H1 (cell line): ENCODE data around the gene PES1. TPM values are rescaled to one million over a fixed set of nuclear protein-coding genes. Genes with fewer than 3 reads are reported as not detected.

Experiments used
- CTCF ChIA-PET: fragments of 300-600 bp; sonication (Branson Sonifier 250); formaldehyde crosslinking; loops from one replicate; lab custom pipeline; 2021; ENCODE audit not compliant: partially characterized antibody; lab: Charles Lee
- POLR2A ChIA-PET: fragments of 300-600 bp; sonication (Branson Sonifier 250); formaldehyde crosslinking; loops from one replicate; lab custom pipeline; 2021; ENCODE audit warnings: inconsistent platforms; ENCODE audit not compliant: partially characterized antibody; lab: Charles Lee
- DNase-seq, 2 experiments: peaks; one replicate each; pipeline versions ENCODE4 v3.0.0 to v3.0.0-alpha.2; 2010 to 2022; ENCODE audit warnings: low spot score in 2 of 2, low read depth in 1 of 2, mixed read lengths in 1 of 2
- FAIRE-seq: peaks from 2 replicates; lab custom pipeline; 2011; peaks lifted over from hg19 to GRCh38; lab: Jason Lieb, UNC
- H2AFZ ChIP-seq: 2 replicates; pipeline ENCODE4 v1.8.1; 2012; ENCODE audit warnings: low read length, inconsistent platforms
- H2AK5ac ChIP-seq: 2 replicates; pipeline ENCODE4 v1.6.1; 2013; ENCODE audit warnings: low read depth, low read length
- H2BK120ac ChIP-seq: replicated peaks from 2 replicates; pipeline ENCODE3; 2013; ENCODE audit warnings: low read depth, low read length, inconsistent platforms
- H2BK12ac ChIP-seq: 2 replicates; pipeline ENCODE4 v1.6.1; 2013; ENCODE audit warnings: low read depth, low read length
- H2BK15ac ChIP-seq: 2 replicates; pipeline ENCODE4 v1.6.1; 2013; ENCODE audit warnings: low read length
- H2BK20ac ChIP-seq: 2 replicates; pipeline ENCODE4 v1.6.1; 2013; ENCODE audit warnings: low read length
- H2BK5ac ChIP-seq: 2 replicates; pipeline ENCODE4 v1.6.1; 2013; ENCODE audit warnings: low read depth, low read length
- H3K14ac ChIP-seq: 2 replicates; pipeline ENCODE4 v1.6.1; 2013; ENCODE audit warnings: inconsistent platforms; ENCODE audit not compliant: insufficient read length
- H3K18ac ChIP-seq: 2 replicates; pipeline ENCODE4 v1.6.1; 2013; ENCODE audit warnings: low read length; ENCODE audit errors: extremely low read depth
- H3K23ac ChIP-seq: 2 replicates; pipeline ENCODE4 v1.6.1; 2013; ENCODE audit warnings: inconsistent platforms; ENCODE audit not compliant: insufficient read length
- H3K23me2 ChIP-seq: 2 replicates; pipeline ENCODE4 v1.6.1; 2013; ENCODE audit warnings: low read depth, low read length
- H3K27ac ChIP-seq: 2 replicates; pipeline ENCODE4 v1.6.1; 2011; ENCODE audit warnings: low read depth, low read length, inconsistent platforms
- H3K27me3 ChIP-seq, 4 experiments: replicated peaks in 1 of 4; 1 replicate in 1 of 4; 2 replicates in 3 of 4; pipeline versions ENCODE4 v1.6.1 to v1.8.1; 2011 to 2013; ENCODE audit warnings: low read length in 3 of 4, mild to moderate bottlenecking in 3 of 4, inconsistent platforms in 2 of 4, mixed read lengths in 2 of 4, moderate library complexity in 1 of 4; ENCODE audit not compliant: control insufficient read depth in 3 of 4, insufficient read depth in 3 of 4; ENCODE audit errors: extremely low read depth in 1 of 4
- H3K36me3 ChIP-seq, 4 experiments: 2 replicates each; pipeline versions ENCODE4 v1.6.1 to v1.8.1; 2011 to 2013; ENCODE audit warnings: mild to moderate bottlenecking in 4 of 4, low read length in 3 of 4, moderate library complexity in 2 of 4, control low read depth in 1 of 4, inconsistent platforms in 1 of 4; ENCODE audit not compliant: insufficient read depth in 4 of 4, control insufficient read depth in 2 of 4
- H3K4ac ChIP-seq: replicated peaks from 2 replicates; pipeline ENCODE3; 2013; ENCODE audit warnings: low read length, low read depth, mixed read lengths, inconsistent platforms; ENCODE audit not compliant: insufficient read length
- H3K4me1 ChIP-seq, 4 experiments: replicated peaks in 1 of 4; 1 replicate in 1 of 4; 2 replicates in 3 of 4; pipeline versions ENCODE4 v1.6.1 to v1.8.1; 2011 to 2013; ENCODE audit warnings: low read length in 3 of 4, inconsistent platforms in 2 of 4, mixed read lengths in 1 of 4; ENCODE audit not compliant: insufficient read depth in 4 of 4, control insufficient read depth in 3 of 4
- H3K4me2 ChIP-seq, 2 experiments: 2 replicates each; pipeline versions ENCODE4 v1.6.1 to v1.8.1; 2011 to 2013; ENCODE audit warnings: low read depth in 2 of 2, low read length in 2 of 2, control low read depth in 1 of 2, inconsistent platforms in 1 of 2, mild to moderate bottlenecking in 1 of 2; ENCODE audit not compliant: insufficient read depth in 1 of 2
- H3K4me3 ChIP-seq, 4 experiments: fragments of 200-600, 300-600 bp in 1 of 4; sonication (generic), shearing (Covaris generic), sonication (Bioruptor Twin) in 1 of 4; 2 replicates each; pipeline versions ENCODE4 v1.5.1 to v1.8.1; 2011 to 2016; ENCODE audit warnings: low read length in 4 of 4, low read depth in 3 of 4, control low read depth in 2 of 4, inconsistent platforms in 2 of 4, mild to moderate bottlenecking in 2 of 4, mixed read lengths in 1 of 4, moderate library complexity in 1 of 4; ENCODE audit not compliant: insufficient read depth in 2 of 4; ENCODE audit errors: extremely low read depth in 1 of 4
- H3K56ac ChIP-seq: replicated peaks from 2 replicates; pipeline ENCODE3; 2013; ENCODE audit warnings: low read depth, mild to moderate bottlenecking, mixed read lengths, low read length, inconsistent platforms; ENCODE audit not compliant: insufficient read length
- H3K79me1 ChIP-seq: 2 replicates; pipeline ENCODE4 v1.6.1; 2013; ENCODE audit warnings: low read depth, low read length, control low read depth
- H3K79me2 ChIP-seq, 2 experiments: 2 replicates each; pipeline versions ENCODE4 v1.6.1 to v1.8.1; 2012 to 2013; ENCODE audit warnings: low read length in 2 of 2, mild to moderate bottlenecking in 2 of 2, inconsistent platforms in 1 of 2; ENCODE audit not compliant: insufficient read depth in 2 of 2, control insufficient read depth in 1 of 2
- H3K9ac ChIP-seq, 4 experiments: replicated peaks in 1 of 4; 1 replicate in 1 of 4; 2 replicates in 3 of 4; pipeline versions ENCODE4 v1.6.1 to v1.8.1; 2011 to 2013; ENCODE audit warnings: low read depth in 3 of 4, low read length in 3 of 4, control low read depth in 2 of 4, mild to moderate bottlenecking in 2 of 4, moderate library complexity in 2 of 4, inconsistent platforms in 1 of 4; ENCODE audit errors: extremely low read depth in 1 of 4
- H3K9me3 ChIP-seq, 2 experiments: 2 replicates each; pipeline versions ENCODE4 v1.6.1 to v1.8.1; 2012 to 2013; ENCODE audit warnings: mild to moderate bottlenecking in 2 of 2, moderate library complexity in 2 of 2, control low read depth in 1 of 2, inconsistent platforms in 1 of 2, low read depth in 1 of 2, low read length in 1 of 2, mixed read lengths in 1 of 2; ENCODE audit not compliant: insufficient read depth in 2 of 2
- H4K20me1 ChIP-seq, 2 experiments: replicated peaks in 1 of 2; 2 replicates each; pipeline versions ENCODE3 to v1.8.1; 2011 to 2013; ENCODE audit warnings: inconsistent platforms in 2 of 2, low read length in 2 of 2, mild to moderate bottlenecking in 1 of 2; ENCODE audit not compliant: insufficient read depth in 2 of 2, control insufficient read depth in 1 of 2
- H4K5ac ChIP-seq: 2 replicates; pipeline ENCODE4 v1.6.1; 2013; ENCODE audit warnings: low read length, low read depth, mixed read lengths, inconsistent platforms; ENCODE audit not compliant: insufficient read length
- H4K8ac ChIP-seq: 2 replicates; pipeline ENCODE4 v1.8.0; 2013; ENCODE audit warnings: mild to moderate bottlenecking, moderate library complexity, low read length, inconsistent platforms; ENCODE audit not compliant: insufficient read depth; ENCODE audit errors: extremely low read depth
- H4K91ac ChIP-seq: replicated peaks from 2 replicates; pipeline ENCODE3; 2013; ENCODE audit warnings: low read length, mixed read lengths, inconsistent platforms; ENCODE audit not compliant: insufficient read length
- KDM1A ChIP-seq: fragments of 200-600, 300-600 bp; sonication (generic); IDR thresholded peaks from 2 replicates; pipeline ENCODE4 v1.7.1; 2016; ENCODE audit warnings: mild to moderate bottlenecking, low read length, borderline replicate concordance
- SIN3A ChIP-seq, 2 experiments: IDR thresholded peaks in 1 of 2; conservative IDR thresholded peaks in 1 of 2; 2 replicates each; pipeline ENCODE4 v1.6.1; 2011 to 2012; ENCODE audit warnings: low read length in 2 of 2, improper control_type of control experiment in 1 of 2, low read depth in 1 of 2, mild to moderate bottlenecking in 1 of 2
- WGBS, 2 experiments: shearing (Covaris generic) in 1 of 2; methylation state at CpG; one replicate each; pipeline versions ENCODE4 v1.1.6 to v1.1.7; 2013 to 2015; ENCODE audit warnings: low lambda C conversion rate in 2 of 2, mixed read lengths in 2 of 2, inconsistent platforms in 1 of 2, low coverage in 1 of 2, missing lambda C conversion rate in 1 of 2; ENCODE audit not compliant: insufficient replicate concordance in 2 of 2, insufficient coverage in 1 of 2, insufficient read length in 1 of 2; ENCODE audit errors: extremely low coverage in 1 of 2, missing lambda C conversion rate in 1 of 2; 5-methylcytosine and 5-hydroxymethylcytosine counted together
- polyA plus RNA-seq, 7 experiments: library from polyadenylated mRNA; depleted of rRNA in 3 of 7; stranded (reverse) in 5 of 7; unstranded in 2 of 7; fragments of >200 nt in 5 of 7; fragments of 200-250 nt in 2 of 7; gene quantifications; 1 replicate in 5 of 7; 2 replicates in 1 of 7; 4 replicates in 1 of 7; pipeline versions ENCODE4 v1.2.1 to v1.2.3, GENCODE V29; 2011 to 2013; ENCODE audit warnings: missing spikeins in 2 of 7, mixed read lengths in 2 of 7
- total RNA-seq: library from RNA; stranded (reverse); fragmentation: NEBNext Ultra II Directional; extraction: Animal tissue kit (Norgen Biotek cat#: 25700); gene quantifications from 2 replicates; pipeline ENCODE4 v1.2.1, GENCODE V29; 2021

PES1 gene
- total and polyA plus RNA-seq, 2 of the 8 experiments (the other 6 are each of a cell fraction or from before 2014, with no cell fraction given): 121 to 191 TPM

GRCh38 chr22:30561402-30562189, 30.1 kb downstream of the PES1 start:
- Histone ChIP-seq H3K27ac (peak overlapping the region; percentile 23; the same call in 1 of the 2 replicates), H3K27me3 (no peaks in the 10 kb centered on the region), H3K4me3 (no peak overlapping the region), H3K56ac (no peak overlapping the region), H2BK120ac (no peak overlapping the region), H3K23me2 (no peaks in the 10 kb centered on the region; the same call in 1 of the 2 replicates), H3K18ac (no peak overlapping the region; the same call in none of the 2 replicates), H3K4ac (peak overlapping the region; percentile 92), H4K91ac (peak overlapping the region; percentile 97), H4K8ac (peak overlapping the region; percentile 81; the same call in 1 of the 2 replicates), H2BK12ac (peak overlapping the region; percentile 45; the same call in 1 of the 2 replicates), H3K4me1 (peaks cover 0 to 22% (median 12%) of the 10 kb centered on the region in 4 experiments; a peak in 6 of 7 replicates), H3K9ac (no peak overlapping the region; a peak in 2 of 7 replicates), H2BK5ac (peak overlapping the region; percentile 71), H2BK15ac (peak overlapping the region; percentile 46; the same call in 1 of the 2 replicates), H3K4me2 (peak overlapping the region; percentile 9 to 54; a peak in 2 of 4 replicates), H3K79me1 (no peaks in the 10 kb centered on the region), H2BK20ac (peak overlapping the region; percentile 73; the same call in 1 of the 2 replicates), H3K36me3 (no peaks in the 10 kb centered on the region), H3K9me3 (no peaks in the 10 kb centered on the region), H3K23ac (no peak overlapping the region), H3K79me2 (no peaks in the 10 kb centered on the region), H4K20me1 (peaks cover 0 to 2% of the 10 kb centered on the region in 2 experiments), H4K5ac (peak overlapping the region; percentile 42), H2AK5ac (peak overlapping the region; percentile 55; the same call in 1 of the 2 replicates), H3K14ac (no peak overlapping the region), H2AFZ (no peak overlapping the region; the same call in 1 of the 2 replicates)
- no peak for DNase-seq
- WGBS, 2 experiments: 70% methylated on average over 10 of the region's 10 CpGs; no CpG with 5 or more reads in 1 of the 2 experiments
- POLR2A ChIA-PET: interaction anchor here (0.8 to 1.7 kb wide), 3 partner anchors 12 to 45 kb away, joined by 3 to 11 read pairs (median 3); partner anchors contain the start of gene GAL3ST1
- TF ChIP-seq KDM1A (0 out of 2 replicates have a peak, but pooled peaks have one; percentile 11), SIN3A (conservative IDR thresholded peaks at IDR 0.05 in 1 of 2, IDR thresholded peaks at IDR 0.05 in 1 of 2; ENCODE audit: low read depth in 1 of 2, low read length in 2 of 2) (no peak)
- CTCF ChIA-PET: interaction anchor here (0.6 to 2.7 kb wide), 8 partner anchors 8 to 76 kb away, joined by 3 to 10 read pairs (median 4); partner anchors contain the start of gene TCN2
- no peak for FAIRE-seq
